Esophagus (tissue), 2 donors: Measurements from ENCODE around the gene WDR31. TPM values are rescaled to one million over a fixed set of nuclear protein-coding genes. Genes with fewer than 3 reads are reported as not detected.

ENCODE experiments used
- H3K27ac ChIP-seq, 2 donors: one replicate each; pipeline ENCODE4 v1.5.1; 2013; ENCODE audit warnings: low read depth in 2 of 2, mild to moderate bottlenecking in 2 of 2, inconsistent platforms in 1 of 2, low read length in 1 of 2, moderate library complexity in 1 of 2
- H3K27me3 ChIP-seq, 2 donors: one replicate each; pipeline ENCODE4 v1.6.1; 2013; ENCODE audit warnings: low read length in 2 of 2, control low read depth in 1 of 2, mild to moderate bottlenecking in 1 of 2; ENCODE audit not compliant: insufficient read depth in 2 of 2, control insufficient read depth in 1 of 2
- H3K36me3 ChIP-seq, 2 donors: one replicate each; pipeline ENCODE4 v1.6.1; 2013; ENCODE audit warnings: low read length in 1 of 2; ENCODE audit not compliant: control insufficient read depth in 2 of 2, insufficient read depth in 2 of 2
- H3K4me1 ChIP-seq, 2 donors: one replicate each; pipeline ENCODE4 v1.6.1; 2013; ENCODE audit warnings: low read length in 1 of 2; ENCODE audit not compliant: control insufficient read depth in 2 of 2, insufficient read depth in 2 of 2
- H3K4me3 ChIP-seq, 2 donors: one replicate each; pipeline ENCODE4 v1.5.1; 2013; ENCODE audit warnings: low read length in 2 of 2, mild to moderate bottlenecking in 2 of 2, low read depth in 1 of 2, moderate library complexity in 1 of 2
- H3K9me3 ChIP-seq, 2 donors: one replicate each; pipeline ENCODE4 v1.6.1; 2013; ENCODE audit warnings: mild to moderate bottlenecking in 2 of 2, low read depth in 1 of 2, low read length in 1 of 2, moderate library complexity in 1 of 2; ENCODE audit not compliant: control insufficient read depth in 2 of 2, insufficient read depth in 1 of 2
- WGBS, 2 donors: extraction: QIAGEN DNeasy Blood & Tissue Kit; methylation state at CpG; one replicate each; pipeline ENCODE4 v1.1.7; 2013; 5-methylcytosine and 5-hydroxymethylcytosine counted together
- polyA plus RNA-seq, 2 donors: library from polyadenylated mRNA; stranded (reverse); fragments of 200-250 nt; gene quantifications; one replicate each; pipeline ENCODE4 v1.2.3, GENCODE V29; 2013
- donor health status: healthy with polysubstance abuse.
- donor health status: Bipolar disorder and iron deficiency.

The WDR31 gene
- polyA plus RNA-seq, 2 donors = 1.2 to 1.6 TPM

DNA sequence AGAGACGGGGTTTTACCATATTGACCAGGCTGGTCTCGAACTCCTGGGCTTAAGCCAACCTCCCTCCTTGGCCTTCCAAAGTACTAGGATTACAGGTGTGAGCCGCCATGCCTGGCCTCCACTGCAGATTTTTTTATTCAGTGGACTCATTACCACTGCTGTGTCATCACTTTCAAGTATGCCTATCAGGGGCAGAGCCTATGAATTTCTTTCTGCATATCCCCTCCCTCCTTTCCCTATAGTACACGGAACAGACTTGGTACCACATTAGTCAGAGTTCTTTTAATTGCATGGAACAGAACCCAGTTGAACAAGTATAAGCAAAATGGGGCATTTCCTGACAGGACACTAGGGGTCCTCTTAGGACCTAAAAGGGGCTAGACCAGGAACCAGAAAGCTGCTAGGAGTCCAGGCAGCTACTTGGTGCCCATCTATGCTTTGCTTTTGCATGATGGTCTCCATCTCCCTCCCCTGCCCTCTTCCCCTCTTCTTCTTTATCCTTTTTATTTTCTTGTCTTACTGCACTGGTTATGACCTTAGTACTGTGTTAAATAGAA, 15.0 kb upstream of the WDR31 start:
- Histone ChIP-seq H3K4me3 (no peak overlapping the region), H3K9me3 (no peaks in the 10 kb centered on the region), H3K4me1 (no peaks in the 10 kb centered on the region), H3K36me3 (peaks cover 0 to 1% of the 10 kb centered on the region in 2 donors), H3K27ac (no peak overlapping the region), H3K27me3 (no peaks in the 10 kb centered on the region)
- WGBS, 2 donors = 83 to 93% methylated on average over 4 of the region's 4 CpGs

GRCh38 chr9:113352411-113352810, 12.3 kb upstream of the WDR31 start:
- Histone ChIP-seq H3K27me3 (no peaks in the 10 kb centered on the region), H3K27ac (peak overlapping the region in 1 of 2 donors; percentile 37), H3K4me1 (no peaks in the 10 kb centered on the region), H3K9me3 (no peaks in the 10 kb centered on the region), H3K36me3 (no peaks in the 10 kb centered on the region), H3K4me3 (no peak overlapping the region)
- 59 to 75% methylated on average over 1 of the region's 1 CpG for WGBS, 2 donors

DNA sequence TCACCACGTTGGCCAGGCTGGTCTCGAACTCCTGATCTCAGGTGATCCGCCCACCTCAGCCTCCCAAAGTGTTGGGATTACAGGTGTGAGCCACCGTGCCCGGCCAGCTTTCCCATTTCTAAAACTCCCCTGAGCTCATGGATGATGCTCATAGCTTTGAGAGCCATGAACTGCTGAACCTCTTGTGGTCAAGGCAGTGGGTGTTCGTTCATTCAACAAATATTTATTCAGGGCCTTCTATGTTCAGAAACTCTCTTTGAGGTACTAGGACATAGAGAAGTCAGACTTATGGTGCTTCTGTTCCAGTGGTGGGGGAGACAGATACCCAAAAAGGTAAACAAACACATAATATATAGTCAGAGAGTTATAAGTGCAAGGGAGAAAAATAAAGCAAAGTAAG, 11.9 kb upstream of the WDR31 start:
- Histone ChIP-seq H3K27me3 (no peaks in the 10 kb centered on the region), H3K9me3 (no peaks in the 10 kb centered on the region), H3K36me3 (no peaks in the 10 kb centered on the region), H3K4me3 (no peak overlapping the region), H3K4me1 (no peaks in the 10 kb centered on the region), H3K27ac (peak overlapping the region in 1 of 2 donors; percentile 28)
- 75 to 76% methylated on average over 6 of the region's 6 CpGs for WGBS, 2 donors

DNA sequence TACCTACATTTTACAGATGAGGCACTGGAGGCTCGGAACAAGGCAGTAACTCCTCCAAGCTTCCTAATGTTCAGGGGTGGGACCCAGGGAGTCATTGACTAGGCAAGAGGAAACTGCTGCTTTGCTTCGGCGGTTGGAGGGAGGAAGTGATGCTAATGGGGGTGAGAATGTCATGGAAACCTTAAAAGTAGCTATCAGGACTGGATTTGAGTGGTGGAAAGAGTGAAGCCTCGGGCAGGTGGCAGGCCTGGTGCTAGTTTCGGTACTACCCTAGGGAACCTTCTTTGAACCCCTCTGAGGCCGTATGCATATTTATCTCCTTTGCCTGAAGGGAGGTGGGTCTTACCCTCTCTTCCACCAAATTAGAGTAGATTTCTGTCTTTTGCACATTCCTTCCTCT, 10.9 kb upstream of the WDR31 start:
- H3K4me3 ChIP-seq = no peak overlapping the region
- H3K27ac ChIP-seq = no peak overlapping the region
- WGBS, 2 donors = 55% methylated on average over 6 of the region's 6 CpGs
- H3K9me3 ChIP-seq = no peaks in the 10 kb centered on the region
- no peaks in the 10 kb centered on the region for H3K27me3 ChIP-seq
- no peaks in the 10 kb centered on the region for H3K4me1 ChIP-seq
- H3K36me3 ChIP-seq = no peaks in the 10 kb centered on the region

GRCh38 chr9:113350107-113350661, 10.1 kb upstream of the WDR31 start:
- Histone ChIP-seq H3K9me3 (no peaks in the 10 kb centered on the region), H3K36me3 (no peaks in the 10 kb centered on the region), H3K4me1 (no peaks in the 10 kb centered on the region), H3K27me3 (no peaks in the 10 kb centered on the region), H3K4me3 (peak overlapping the region; percentile 68 to 72), H3K27ac (peak overlapping the region in 1 of 2 donors; percentile 40)
- WGBS, 2 donors = 11 to 15% methylated on average over 14 of the region's 14 CpGs

GRCh38 chr9:113349445-113350094, 9.5 kb upstream of the WDR31 start, which contains the start of gene BSPRY:
BSPRY (plus strand) TSS chr9:113349541; CDS start chr9:113349580, 39 bp downstream.
- Histone ChIP-seq H3K4me1 (no peaks in the 10 kb centered on the region), H3K4me3 (peak within 1 kb of the TSS; percentile 68 to 72), H3K27ac (peak within 1 kb of the TSS in 1 of 2 donors; percentile 64), H3K36me3 (no peaks in the 10 kb centered on the region), H3K27me3 (no peaks in the 10 kb centered on the region), H3K9me3 (no peaks in the 10 kb centered on the region)
- 2% methylated on average over 53 to 71 of the region's 71 CpGs for WGBS, 2 donors

DNA sequence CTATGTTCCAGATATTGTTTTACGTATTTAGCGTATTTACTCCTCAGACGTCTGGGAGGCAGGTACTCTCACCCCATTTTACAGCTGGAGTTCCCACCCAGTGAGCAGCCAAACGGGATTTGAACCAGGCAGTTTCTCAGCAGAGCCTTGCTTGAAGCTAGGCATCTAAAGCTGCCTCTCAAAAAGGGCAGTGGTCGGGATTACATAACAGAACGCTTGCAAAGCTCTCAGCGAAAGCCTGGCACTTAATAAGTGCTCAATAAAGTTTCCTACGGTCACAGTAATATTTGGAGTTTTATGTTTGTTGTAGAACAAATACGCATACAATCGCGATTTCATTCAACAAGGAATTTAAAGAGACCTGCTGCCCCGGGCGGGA, 9.0 kb upstream of the WDR31 start:
- peak overlapping the region in 1 of 2 donors; percentile 72 for H3K4me3 ChIP-seq
- 22 to 23% methylated on average over 13 of the region's 13 CpGs for WGBS, 2 donors

GRCh38 chr9:113348437-113348836, 8.4 kb upstream of the WDR31 start:
- no peak overlapping the region for H3K4me3 ChIP-seq
- no peaks in the 10 kb centered on the region for H3K9me3 ChIP-seq
- WGBS, 2 donors = 87 to 91% methylated on average over 3 of the region's 3 CpGs
- H3K4me1 ChIP-seq = no peaks in the 10 kb centered on the region
- no peak overlapping the region for H3K27ac ChIP-seq
- no peaks in the 10 kb centered on the region for H3K27me3 ChIP-seq
- H3K36me3 ChIP-seq = no peaks in the 10 kb centered on the region

More for the DNA sequence above, 9.0 kb upstream of the WDR31 start:
- no peaks in the 10 kb centered on the region for H3K4me1 ChIP-seq
- H3K27me3 ChIP-seq = no peaks in the 10 kb centered on the region
- no peaks in the 10 kb centered on the region for H3K9me3 ChIP-seq
- no peaks in the 10 kb centered on the region for H3K36me3 ChIP-seq
- H3K27ac ChIP-seq = no peak overlapping the region

DNA sequence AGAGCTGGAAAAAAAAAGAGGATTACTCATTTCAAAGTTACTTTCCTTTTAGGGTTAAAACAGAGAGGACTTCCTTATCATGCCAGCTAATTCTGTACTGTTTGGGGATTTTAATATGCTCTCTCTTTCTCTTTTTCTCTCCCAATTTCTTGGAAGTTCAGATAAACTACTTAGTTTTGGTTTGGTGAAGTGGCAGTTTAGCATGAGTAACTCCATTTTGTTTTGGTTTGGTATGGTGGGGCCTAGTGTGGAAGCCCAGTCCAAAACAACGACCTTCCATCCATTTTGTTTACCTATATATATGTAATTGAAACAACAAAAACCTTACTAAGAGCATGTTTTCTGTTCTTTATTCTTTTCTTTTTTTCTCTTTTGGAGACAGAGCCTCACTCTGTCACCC, 5.6 kb upstream of the WDR31 start:
- no peak overlapping the region for H3K27ac ChIP-seq
- no peaks in the 10 kb centered on the region for H3K27me3 ChIP-seq
- H3K9me3 ChIP-seq = no peaks in the 10 kb centered on the region
- no peaks in the 10 kb centered on the region for H3K4me1 ChIP-seq
- no peaks in the 10 kb centered on the region for H3K36me3 ChIP-seq
- no peak overlapping the region for H3K4me3 ChIP-seq
- WGBS, 2 donors = 31 to 42% methylated on average over 1 of the region's 1 CpG

GRCh38 chr9:113345190-113345589, 5.1 kb upstream of the WDR31 start:
- WGBS, 2 donors = 59 to 74% methylated on average over 2 of the region's 2 CpGs
- H3K36me3 ChIP-seq = no peaks in the 10 kb centered on the region
- H3K27me3 ChIP-seq = no peaks in the 10 kb centered on the region
- H3K9me3 ChIP-seq = no peaks in the 10 kb centered on the region
- no peak overlapping the region for H3K27ac ChIP-seq
- no peak overlapping the region for H3K4me3 ChIP-seq
- no peaks in the 10 kb centered on the region for H3K4me1 ChIP-seq
